GM18870 (cell line): ENCODE data around the gene WNT10A.
"Not testable (repeated sequence)": the region's sequence is repeated elsewhere in the genome, so short reads cannot be mapped to it uniquely, and the experiment has no call there.

Experiments
- ATAC-seq: cut with Tn5 transposase; IDR thresholded peaks from one replicate; pipeline ENCODE4 v1.9.1; 2021; ENCODE audit warnings: moderate library complexity; ENCODE audit not compliant: unreplicated experiment

WNT10A gene

DNA sequence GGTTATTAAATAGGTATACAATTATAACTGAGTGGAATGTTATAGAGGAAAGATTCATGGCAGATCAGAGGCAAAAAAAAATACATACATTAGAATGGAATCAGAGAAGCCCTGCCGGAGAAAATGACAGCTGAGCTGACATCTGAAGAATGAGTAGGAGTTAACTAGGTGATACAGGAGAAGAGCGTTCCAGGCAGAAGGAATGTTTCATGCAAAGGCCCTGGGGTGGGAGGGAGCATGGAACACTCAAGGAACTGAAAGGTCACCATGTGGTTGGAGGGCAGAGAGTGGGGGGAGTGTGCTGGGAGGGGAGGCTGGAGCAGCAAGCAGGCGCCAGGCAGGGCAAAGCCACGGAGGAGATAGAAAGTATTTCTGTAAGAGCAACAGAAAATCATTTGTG lies 47.2 kb downstream of the WNT10A start:
- ATAC-seq, result no peak

DNA sequence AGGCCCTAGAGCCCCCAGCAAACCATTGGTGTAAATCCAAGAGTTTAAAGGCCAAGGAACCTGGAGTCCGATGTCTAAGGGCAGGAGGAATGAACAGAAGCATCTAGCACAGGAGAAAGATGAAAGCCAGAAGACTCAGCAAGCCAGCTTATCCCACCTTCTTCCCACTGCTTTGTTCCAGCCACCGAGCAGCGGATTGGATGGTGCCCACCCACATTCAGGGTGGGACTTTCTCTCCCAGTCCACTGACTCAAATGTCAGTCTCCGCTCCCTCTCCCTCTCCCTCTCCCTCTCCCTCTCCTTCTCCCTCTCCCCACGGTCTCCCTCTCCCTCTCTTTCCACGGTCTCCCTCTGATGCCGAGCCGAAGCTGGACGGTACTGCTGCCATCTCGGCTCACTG lies 49.8 kb downstream of the WNT10A start:
- not testable (repeated sequence) for ATAC-seq

DNA sequence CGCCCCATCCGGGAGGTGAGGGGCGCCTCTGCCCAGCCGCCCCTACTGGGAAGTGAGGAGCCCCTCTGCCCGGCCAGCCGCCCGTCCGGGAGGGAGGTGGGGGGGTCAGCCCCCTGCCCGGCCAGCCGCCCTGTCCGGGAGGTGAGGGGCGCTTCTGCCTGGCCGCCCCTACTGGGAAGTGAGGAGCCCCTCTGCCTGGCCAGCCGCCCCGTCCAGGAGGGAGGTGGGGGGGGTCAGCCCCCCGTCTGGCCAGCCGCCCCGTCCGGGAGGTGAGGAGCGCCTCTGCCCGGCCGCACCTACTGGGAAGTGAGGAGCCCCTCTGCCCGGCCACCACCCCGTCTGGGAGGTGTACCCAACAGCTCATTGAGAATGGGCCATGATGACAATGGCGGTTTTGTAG lies 51.1 kb downstream of the WNT10A start:
- ATAC-seq, result not testable (repeated sequence)
